MV-4-11 (cell line): ENCODE measurements around the gene DNMT3L.

Source experiments
- DNase-seq: peaks from one replicate; lab custom pipeline; 2025; lab: John Stamatoyannopoulos, UW

Gene DNMT3L

DNA sequence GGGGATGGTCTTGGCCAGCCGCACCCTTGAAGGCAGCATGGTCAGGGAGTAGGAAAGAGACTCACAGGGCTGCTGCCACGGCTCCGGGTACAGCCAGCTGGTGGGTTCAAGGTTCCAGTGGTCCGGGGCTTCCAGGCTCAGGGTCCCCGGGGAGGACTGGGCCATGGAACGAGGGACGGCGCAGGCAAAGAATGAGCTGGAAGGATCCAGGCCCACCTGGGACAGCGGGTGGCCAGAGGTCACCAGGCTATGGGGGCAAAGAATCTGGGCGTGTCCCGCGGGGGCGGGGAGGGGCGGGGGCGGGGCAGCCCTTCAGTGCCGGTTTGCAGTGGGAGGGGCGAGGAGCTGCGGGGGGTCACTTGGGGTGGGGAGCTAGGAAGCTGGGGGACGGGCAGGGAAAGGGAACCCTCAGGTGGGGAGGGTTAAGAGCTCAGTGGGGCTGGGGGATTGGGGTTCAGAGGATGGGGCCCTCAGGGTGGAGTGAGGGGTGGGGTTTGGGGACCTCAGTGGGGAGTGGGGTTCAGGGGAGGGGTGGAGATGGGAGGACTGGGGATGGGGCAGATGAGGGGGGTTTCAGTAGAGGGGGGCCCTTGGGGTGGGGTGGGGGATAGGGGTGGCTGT is at the start of gene DNMT3L:
TSS of gene DNMT3L (minus strand) at position 223 of the 621 bp plus-strand sequence. CDS start 638 bp downstream, outside the sequence.
- no peak for DNase-seq

DNA sequence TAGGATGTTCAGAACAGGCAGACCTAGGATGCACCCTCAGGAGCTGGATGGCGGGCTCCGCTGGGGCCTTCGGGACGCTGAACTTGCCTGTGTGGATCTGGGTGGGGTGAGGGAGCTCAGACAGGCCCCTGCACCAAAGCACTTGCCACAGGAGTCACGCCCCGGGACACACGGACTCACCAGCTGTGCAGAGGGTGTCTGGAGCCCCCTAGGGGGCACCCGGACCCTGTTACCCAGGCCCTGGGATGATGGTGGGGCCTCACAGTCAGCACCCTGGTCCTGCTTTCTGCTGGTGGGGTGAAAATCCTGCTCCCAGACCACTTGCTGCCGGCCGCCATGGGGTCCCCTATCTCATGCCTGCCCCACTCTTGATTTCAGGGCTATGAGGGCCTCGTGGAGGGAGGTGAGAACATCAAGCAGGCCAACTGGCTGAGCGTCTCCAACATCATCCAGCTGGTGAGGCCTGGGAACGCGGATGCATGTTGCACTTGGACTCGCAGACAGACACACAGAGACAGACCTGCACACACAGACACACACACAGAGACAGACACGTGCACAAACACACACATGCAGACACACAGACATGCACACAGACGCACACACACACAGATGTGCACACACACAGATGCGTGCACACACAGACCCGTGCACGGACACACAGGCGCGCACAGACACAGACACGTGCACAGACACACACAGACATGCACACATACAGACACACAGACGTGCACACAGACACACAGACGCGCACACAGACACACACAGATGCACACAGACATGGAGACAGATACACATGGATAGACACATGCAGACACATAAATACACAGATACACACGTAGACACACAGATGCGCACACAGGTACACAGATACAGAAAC is 49.2 kb upstream of the DNMT3L start:
- DNase-seq, result no peak

DNA sequence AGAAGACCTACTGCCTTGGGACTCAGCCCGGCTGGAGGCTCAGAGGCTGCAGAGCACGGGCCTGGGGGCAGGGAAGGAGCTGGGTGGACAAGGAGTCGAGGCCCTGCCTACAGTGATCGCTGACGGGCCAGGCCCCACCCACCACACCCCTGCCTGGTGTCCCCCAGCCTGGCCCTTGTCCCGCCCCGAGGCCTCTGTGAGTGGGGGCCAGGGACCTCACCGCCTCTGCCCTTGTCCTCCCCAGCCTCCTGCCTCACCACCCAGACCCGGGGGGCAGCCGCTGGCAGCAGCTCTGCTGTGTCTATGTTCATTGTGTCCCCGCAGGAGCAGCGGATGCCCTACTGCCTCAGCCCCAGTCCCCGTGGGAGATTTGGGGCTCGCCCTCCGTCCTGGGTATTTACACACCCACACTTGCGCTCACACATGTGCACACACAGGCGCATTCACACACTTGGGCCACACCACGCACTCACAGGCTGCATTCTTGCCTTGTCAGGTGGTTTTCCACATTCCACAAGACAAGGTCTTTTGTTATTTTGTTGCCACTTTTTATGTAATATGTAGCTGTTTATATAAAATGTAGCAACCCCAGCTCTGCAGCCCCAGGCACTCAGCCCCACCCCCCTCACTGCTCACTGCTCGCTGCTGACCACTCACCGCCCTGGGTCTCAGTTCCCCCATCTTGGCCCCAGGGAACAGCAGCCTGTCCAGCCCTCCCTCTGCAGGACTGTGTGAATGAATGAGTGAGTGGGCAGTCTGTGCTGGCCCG is 45.4 kb upstream of the DNMT3L start:
- no peak for DNase-seq

DNA sequence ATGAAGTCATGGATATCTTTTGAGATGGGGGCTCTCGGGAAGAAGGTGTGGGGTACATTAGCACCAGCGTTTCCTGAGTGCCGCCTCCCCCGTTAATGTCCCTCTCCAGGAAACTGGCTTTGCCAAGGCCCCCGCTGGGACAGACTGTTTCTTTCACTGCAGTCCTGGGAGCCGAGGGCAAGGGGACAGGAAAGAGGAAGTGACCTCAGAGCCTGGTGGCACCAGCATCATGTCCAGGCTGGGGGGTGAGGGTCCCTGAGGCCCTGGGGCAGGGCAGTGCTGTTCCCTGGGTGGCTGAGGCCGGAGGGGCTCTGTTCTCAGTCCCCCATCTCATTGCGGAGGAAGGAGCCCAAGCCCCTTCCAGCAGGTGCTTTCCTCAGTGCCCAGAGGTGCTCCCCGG is 44.0 kb upstream of the DNMT3L start:
- DNase-seq, result no peak

DNA sequence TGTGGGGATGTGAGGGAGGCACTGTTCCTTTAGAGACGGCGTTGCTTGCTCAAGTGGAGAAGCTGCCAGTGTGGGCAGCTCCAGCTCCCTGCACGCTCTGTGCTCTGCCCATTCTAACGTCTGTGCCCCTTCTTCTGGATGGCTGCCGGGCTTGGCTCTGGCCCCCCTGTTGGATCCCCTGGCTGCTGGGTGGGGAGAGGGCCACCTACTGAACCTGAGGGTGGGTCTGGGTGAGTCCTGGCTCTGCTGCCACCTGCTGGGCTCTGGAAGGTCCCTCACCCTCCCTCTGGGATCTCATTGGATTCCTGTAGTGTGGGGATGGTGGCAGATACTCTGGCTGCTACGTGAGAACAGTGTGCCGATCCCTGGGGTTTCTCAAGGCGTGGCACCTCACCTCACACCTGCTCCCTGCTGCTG is 43.2 kb upstream of the DNMT3L start:
- peak; percentile 16 for DNase-seq

DNA sequence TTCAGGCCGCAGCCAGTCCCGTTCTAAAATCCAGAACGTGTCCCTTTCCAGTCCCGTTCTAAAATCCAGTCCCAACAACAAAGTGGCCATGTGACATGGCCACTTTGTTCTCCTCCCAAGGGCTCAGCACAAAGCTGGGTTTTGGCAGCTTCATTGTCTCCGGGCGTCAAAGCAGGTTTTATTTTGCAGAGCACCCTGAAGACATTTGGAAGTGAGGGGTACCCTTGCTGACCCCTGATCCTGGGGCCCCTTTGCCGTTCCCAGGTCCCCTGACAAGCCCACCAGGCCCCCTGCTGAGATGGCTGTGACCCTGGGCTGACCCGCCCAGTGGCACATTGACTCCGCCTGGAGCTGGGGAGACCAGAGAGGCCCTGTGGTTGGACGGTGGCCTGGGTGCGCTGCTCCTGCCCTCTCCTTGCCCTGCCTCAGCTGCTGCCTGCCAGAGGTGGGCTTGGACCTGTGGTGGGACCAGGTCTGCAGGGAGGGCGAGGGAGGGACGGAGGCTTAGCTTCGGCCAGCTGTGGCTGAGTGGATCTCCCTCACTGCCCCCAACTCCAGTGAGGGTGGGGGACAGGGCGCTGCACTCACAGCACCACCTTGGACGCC is 42.4 kb upstream of the DNMT3L start:
- DNase-seq, result no peak

DNA sequence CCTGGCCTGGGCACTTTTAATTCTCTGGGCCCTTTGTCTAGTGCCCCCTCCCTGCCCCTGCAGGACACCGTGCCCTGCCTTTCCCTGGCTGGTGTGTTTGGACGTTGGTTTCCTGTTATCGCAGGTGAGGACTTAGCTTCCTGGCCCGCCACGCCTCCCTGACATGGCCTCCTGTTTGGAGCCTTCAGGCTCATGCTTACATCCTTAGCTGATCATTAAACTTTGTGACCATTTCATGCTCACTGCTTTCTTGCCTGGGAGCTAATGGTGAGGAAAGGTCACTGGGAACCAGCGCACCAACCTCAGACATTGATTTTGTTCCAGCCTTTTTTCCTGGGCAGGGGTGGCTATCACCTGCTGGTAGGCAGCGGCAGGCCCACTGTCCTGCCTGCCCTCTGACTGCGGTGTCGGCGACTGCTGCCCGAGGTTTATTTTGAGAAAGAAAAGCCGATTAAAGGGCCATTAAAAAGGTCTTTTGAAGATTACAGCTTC is 41.8 kb upstream of the DNMT3L start:
- DNase-seq, result no peak

DNA sequence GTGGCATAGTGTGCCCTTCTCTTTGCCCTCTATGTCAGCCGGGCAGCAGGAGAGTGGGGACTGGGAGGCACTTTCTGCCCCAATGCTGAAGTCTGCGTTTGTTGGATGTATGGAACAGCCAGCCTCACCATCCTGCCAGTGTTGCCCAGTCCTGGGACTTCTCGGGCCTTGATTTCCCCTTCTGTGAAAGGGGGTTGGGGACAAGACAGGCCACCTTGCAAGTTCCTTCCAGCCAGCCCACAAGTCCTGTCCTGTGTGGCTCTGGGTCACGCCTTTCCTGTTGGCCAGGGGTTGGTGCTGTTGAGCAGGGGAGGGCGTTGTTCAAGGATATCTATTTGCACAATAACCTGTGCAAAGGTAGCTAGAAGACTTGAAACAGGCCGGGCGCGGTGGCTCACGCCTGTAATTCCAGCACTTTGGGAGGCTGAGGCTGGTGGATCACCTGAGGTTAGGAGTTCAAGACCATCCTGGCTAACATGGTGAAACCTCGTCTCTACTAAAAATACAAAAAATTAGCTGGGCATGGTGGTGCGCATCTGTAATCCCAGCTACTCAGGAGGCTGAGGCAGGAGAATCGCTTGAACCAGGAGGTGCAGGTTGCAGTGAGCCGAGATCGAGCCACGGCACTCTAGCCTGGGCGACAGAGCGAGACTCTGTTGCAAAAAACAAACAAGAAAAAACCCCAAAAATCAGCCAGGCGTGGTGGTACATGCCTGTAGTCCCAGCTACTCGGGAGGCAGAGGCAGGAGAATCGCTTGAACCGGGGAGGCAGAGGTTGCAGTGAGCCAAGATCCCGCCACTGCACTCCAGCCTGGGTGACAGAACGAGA is 41.1 kb upstream of the DNMT3L start:
- peak; percentile 2 for DNase-seq

DNA sequence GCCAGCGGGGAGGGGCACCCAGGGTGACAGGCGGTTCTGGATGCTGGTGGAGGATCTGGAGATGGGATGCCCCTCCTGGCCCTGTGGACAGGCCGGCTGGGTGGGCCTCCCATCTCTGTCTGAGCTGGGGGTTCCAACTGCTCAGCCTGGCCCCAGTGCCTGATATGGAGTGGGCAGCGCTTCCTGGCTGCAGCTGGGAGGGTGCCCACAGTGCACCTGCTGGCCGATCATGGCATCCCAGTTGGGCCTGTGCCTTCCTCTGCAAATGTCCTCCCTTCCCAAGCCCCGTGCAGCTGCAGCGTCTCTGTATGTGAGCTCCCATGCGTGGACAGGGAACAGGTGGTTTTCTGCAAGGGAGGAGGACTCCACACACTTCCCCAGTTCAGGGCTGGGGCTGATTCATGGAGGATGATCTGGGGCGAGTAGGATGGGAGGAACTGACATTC is 40.3 kb upstream of the DNMT3L start:
- peak; percentile 6 for DNase-seq

DNA sequence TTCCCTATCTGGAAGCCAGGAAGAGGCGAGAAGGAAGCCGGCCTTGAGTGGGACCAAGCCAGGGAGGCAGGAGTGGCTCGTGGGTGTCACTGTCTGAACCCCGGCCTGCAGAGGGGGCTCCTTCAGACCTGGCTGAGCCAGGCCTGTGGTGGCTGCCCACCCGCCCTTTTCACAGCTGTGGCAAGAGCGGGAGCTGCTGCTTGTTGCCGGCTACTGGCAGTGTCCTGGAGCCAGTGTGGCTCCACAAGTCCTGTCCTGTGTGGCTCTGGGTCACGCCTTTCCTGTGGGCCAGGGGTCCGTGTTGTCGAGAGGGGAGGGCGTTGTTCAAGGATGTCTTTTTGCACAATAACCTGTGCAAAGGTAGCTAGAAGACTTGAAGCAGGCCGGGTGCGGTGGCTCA is 39.4 kb upstream of the DNMT3L start:
- DNase-seq, result no peak

DNA sequence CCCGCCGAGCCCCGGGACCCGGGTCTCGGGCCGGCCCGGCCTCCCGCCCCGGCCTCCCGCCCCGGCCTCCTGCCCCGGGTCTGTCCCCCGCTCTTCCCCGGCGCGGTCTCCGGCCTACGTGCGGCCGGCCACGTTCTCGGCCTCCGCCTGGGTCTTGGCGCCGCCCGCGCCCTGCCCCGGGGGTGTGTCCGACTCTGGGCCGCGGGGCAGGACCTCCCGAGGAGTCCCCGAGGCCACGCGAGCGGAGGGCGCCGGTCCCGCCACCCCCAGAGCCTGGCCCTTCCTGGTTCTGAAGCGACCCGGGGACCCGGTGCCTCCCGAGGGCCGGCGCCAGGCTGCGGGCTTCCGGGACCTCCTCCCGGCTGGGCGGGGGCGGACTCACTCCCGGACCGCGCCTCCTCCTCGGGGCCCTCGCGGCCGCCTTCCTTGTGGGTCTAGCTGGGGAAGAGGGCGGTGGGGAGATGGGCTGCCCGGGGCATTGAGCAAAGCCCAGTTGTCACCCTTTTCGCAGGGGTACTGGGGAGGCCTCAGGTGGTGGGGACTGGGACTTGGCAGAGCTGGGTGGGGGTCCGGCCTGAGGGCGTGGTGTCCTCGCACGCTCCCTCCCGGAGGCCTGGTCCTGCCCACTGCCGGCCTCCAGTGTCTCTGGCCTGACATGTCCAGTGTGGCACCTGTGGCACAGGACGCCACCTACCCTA is 38.7 kb upstream of the DNMT3L start:
- DNase-seq, result peak; percentile 19

DNA sequence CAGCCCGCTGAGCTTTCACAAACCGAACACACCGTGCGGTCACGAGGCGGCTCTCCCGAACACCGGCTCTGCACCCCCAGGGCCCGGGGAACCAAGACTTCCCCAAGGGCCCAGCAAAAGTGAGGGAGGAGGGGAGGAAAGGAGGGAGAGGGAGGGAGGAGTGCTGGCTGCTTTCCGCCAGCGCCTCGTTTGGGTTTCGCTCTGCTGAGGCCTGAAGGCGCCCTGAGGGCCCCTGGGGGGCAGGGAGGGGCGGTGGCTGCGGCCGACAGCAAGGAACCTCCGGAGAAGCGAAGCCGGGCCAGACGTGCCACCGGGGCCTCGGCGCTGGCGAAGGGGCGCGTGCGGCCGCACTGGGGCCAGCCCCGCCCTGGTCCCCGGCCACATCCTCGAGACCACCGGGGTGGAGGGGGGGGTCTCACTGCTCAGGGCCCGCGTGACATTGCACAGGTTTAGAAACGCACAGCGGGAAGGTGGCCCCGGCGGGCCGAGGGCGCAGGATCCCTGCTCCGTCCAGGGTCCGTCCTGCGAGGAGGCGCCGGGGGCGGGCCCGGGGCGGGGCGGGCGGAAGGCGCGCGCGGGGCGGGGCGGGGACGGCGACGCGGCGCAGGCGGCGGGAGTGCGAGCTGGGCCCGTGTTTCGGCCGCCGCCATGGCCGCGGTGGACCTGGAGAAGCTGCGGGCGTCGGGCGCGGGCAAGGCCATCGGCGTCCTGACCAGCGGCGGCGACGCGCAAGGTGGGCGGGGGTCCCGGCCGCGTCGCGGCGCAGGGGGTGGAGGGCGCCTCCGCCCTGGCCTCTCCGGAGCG is 38.0 kb upstream of the DNMT3L start, which contains the start of gene PFKL:
TSS of gene PFKL (plus strand) at position 596 of the 804 bp plus-strand sequence. CDS start at position 649, 53 bp downstream.
- DNase-seq, result peak; percentile 74

DNA sequence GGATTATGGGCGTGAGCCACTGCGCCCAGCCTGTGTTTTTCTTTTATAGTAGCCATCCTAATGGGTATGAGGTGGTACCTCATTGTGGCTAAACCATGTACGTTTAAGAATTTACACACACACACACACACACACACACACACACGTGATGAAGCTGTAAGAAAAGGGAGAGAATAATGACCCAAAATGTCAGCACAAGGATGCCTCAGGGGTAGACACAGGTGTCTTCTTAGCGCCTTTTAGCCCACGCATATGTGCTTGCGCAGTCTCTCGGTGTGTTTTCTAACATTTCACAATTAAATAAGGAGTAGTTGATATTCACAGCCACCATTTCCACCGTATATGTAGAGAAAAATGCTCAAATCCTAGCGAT is 37.4 kb upstream of the DNMT3L start:
- DNase-seq, result no peak

DNA sequence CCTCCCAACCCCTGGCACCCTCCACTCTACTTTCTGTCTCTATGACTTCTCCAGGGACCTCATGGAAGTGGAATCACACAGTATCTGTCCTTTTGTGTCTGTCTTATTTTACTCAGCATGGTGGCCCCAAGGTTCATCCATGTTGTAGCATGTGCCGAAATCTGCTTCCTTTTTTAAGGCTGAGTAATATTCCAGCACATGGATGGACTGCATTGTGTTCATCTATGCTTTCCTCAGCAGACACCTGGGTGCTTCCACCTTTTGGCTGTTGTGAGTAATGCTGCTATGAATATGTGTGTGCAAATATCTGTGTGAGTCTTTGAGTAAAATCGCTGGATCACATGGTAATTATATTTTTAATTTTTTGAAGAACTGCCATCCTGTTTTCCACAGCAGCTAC is 36.6 kb upstream of the DNMT3L start:
- peak; percentile 36 for DNase-seq

DNA sequence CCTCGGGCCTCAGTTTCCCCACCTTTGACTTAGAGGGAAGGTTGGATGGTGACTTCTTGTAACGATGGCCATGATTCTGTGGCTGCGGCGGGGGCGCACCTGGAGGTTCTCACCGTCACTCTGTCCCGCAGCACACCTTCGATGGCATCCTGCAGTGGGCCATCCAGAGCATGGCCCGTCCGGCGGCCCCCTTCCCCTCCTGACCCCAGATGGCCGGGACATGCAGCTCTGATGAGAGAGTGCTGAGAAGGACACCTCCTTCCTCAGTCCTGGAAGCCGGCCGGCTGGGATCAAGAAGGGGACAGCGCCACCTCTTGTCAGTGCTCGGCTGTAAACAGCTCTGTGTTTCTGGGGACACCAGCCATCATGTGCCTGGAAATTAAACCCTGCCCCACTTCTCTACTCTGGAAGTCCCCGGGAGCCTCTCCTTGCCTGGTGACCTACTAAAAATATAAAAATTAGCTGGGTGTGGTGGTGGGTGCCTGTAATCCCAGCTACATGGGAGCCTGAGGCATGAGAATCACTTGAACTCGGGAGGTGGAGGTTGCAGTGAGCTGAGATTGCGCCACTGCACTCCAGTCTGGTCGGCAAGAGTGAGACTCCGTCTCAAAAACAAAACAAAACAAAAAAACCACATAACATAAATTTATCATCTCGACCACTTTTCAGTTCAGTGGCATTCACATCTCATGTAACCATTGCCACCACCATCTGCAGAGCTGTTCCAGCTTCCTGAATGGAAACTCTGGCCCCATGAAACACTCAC is 36.0 kb upstream of the DNMT3L start:
- DNase-seq, result peak; percentile 79

DNA sequence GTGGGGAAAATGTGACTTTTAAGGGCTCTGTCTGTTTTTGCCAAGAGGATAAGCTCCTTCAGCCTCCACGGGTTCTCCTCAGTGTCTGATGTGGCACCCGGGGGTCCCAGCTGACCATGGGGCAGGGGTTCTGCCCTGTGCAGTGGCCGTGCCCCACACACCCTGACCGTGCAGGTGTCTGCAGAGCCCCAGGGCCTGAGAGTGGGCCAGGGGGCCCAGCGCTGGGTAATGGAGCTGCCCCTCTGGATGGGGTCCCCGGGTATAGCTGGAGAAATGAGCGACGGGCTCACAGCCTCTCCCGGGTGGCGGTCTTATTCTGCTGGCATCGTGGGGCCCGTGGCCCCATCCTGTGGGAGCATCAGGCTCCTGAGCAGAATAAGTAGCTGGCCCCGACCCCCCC is 35.2 kb upstream of the DNMT3L start:
- DNase-seq, result no peak

DNA sequence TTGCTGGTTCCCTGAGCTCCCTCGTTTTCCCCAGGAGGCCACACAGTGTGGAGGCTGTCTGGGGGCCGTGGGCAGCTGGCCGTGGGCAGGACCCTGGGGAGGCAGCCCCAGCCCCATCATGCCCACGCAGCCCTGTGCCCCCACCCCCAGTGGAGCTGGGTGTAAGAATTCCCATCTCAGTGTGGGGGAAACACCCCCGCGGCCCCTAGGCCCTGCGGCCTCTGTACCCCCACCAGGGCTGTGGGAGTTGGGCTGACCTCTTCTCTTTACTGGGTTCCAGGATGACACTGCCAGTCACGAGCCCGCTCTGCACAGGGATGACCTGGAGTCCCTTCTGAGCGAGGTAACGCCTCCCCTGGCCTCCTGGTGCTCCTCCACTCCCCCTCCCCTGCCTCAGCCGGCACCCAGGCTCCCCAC is 34.4 kb upstream of the DNMT3L start:
- DNase-seq, result no peak

DNA sequence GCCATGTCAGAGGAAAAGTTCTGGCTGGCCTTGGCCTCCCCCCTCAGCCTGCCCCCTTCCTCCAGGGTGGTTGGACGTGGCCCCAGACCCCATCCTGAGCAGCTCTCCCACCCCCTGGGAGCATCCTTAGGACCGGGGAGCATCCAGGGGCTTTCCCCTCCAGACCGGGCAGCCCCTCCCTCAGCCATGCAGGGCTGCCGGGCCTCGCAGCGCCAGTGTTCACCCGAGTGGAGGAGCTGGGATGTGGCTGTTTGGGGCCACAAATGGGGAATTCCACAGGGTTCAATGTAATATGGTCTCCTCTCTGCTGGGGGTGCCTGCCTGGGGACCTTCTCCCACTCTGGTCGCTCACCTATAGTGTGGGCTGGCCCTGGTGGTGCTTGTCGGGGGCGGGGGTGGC is 33.9 kb upstream of the DNMT3L start:
- no peak for DNase-seq

DNA sequence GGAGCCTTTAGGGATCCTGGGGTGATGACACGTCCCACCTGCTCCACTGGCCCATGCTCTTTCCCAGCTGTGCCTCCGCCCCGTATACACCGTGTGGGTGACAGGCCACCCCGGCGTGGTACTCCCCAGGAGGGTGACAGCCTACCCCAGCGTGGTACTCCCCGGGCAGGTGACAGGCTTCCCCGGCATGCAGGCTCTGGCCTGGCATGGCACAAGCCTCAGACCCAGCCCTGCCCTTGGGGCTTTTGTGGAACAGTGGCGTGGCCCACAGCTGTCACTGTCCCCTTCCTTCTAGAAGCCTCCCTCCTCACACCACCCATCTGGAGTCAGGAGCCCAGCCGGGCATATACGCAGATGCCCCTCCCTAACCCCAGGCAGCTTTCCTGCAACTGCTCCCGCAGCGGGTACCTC is 33.5 kb upstream of the DNMT3L start:
- no peak for DNase-seq
